T47D (cell line): Measurements from ENCODE around the gene FHIT.
"Not testable (repeated sequence)": the region's sequence is repeated elsewhere in the genome, so short reads cannot be mapped to it uniquely, and the experiment has no call there.

Experiments used
- DNase-seq, 2 experiments: peaks; one replicate each; pipeline versions ENCODE4 v3.0.0 to v3.0.0-alpha.2; 2011 to 2012; ENCODE audit warnings: low read depth in 1 of 2, low spot score in 1 of 2
- JUND ChIP-seq: IDR thresholded peaks from 2 replicates; pipeline ENCODE4 v1.6.1; 2012; ENCODE audit warnings: low read depth
- in situ Hi-C: cut with HindIII; loops from 2 replicates; pipeline ENCODE4 v1.10.0; 2016; ENCODE audit warnings: low sequenced_read_pairs, low pct_unique_long_range_greater_than_20kb

FHIT gene

DNA sequence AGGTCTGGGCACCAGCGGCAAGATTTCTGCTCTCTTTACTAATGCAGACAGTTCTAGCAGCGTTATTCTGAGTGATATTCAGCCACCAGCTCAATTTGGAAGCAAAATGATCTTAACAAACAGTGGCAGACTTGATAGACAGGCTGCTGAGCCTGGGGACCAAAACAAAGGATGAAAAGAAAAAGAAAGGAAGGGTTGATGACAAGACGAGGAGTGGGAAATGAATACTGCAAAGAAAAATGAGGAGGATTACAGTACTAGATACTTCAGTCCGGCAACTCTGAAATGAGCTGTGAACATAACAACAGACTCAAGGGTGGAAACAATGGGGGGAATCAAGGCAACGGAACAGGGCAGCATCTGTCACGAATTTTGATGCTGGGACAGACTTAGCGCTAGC lies 28.8 kb downstream of the FHIT start:
- no peak for DNase-seq
- no peak for TF ChIP-seq JUND
- in situ Hi-C loops, result no loop called here

DNA sequence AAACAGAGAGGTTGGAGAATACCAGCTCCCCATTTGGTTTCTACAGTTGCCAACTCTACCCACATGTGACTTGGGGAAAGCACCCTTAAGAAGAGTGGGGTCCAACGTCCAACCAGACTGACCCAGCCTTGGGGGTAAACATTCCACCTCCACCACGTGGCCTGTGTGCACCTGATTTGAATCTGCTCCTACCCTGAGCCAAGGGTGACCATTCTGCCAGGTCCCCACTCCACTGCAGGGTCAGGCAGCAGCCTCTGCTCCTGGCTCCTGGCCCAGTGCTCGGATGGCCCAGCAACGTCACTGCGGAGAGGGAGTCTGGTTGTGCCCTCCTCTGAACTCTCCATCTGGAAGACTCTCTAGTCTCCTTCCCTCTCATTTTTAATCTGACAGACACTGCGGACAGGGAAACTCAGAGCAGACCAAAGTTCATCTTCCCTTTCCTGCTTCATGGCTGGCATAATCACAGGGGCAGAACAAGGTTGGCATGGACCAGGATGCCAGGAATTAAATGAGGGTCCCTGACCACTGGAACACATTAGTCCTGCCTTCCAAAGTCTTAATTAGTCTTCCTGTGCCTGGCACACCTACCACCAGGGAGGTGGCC lies 29.4 kb downstream of the FHIT start:
- DNase-seq, result no peak
- in situ Hi-C loops, result no loop called here
- TF ChIP-seq JUND, result no peak

DNA sequence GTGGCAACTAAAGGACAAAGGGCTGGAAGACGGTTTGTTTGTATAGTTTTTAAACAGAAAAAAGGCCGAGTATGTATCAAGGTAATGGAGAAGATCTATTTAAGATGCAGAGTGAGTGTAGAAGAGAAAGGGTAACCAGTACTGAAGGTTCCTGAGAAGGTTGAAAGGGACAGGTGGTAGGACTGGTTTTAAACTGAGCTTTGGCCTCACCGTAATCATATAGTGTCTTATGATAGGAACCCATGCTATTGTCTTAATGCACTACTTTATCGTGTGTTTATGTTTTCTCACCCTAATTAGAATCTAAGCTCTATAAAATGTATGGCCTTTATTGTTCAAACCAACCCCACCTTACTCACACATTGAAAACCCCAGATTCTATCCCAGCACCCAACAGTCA lies 32.7 kb downstream of the FHIT start:
- in situ Hi-C loops, result no loop called here
- no peak for TF ChIP-seq JUND
- DNase-seq, result no peak

DNA sequence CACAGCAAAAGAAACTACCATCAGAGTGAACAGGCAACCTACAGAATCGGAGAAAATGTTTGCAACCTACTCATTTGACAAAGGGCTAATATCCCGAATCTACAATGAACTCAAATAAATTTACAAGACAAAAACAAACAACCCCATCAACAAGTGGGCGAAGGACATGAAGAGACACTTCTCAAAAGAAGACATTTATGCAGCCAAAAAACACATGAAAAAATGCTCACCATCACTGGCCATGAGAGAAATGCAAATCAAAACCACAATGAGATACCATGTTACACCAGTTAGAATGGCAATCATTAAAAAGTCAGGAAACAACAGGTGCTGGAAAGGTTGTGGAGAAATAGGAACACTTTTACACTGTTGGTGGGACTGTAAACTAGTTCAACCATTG lies 35.1 kb downstream of the FHIT start:
- DNase-seq, in situ Hi-C loops: not testable (repeated sequence)

DNA sequence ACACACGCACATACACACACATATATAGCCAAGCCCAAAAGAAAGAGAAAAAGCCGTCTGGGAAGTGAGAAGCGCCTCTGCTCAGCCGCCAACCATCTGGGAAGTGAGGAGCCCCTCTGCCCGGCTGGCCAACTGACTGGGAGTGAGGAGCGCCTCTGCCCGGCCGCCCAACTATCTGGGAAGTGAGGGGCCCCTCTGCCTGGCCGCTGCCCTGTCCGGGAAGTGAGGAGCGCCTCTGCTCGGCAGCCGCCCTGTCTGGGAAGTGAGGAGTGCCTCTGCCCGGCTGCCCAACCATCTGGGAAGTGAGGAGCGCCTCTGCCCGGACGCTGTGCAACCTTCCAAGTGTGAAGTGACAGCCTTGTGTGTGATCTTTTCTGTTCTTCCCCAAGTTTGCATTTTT lies 49.2 kb downstream of the FHIT start:
- in situ Hi-C loops, result no loop called here
- no peak for TF ChIP-seq JUND
- no peak for DNase-seq

DNA sequence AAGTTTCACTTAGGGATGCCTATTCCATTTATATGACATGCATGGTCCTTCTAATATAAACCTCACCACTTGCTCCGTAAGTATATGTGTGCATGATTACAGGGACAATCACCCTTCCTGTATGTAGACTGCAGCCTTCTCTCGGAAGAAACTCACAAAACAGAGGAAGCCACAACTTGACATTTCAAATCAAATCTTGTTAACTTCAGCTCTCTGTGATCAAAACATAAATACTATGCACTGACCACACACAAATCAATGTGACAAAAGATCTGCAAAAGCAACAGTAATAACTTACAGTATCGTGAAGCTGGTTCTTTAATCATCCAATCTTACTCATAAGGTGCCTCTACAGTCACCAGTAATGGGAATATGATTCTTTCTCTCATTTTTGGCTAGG lies 50.2 kb downstream of the FHIT start:
- TF ChIP-seq JUND, result no peak
- DNase-seq, result no peak
- in situ Hi-C loops, result no loop called here

DNA sequence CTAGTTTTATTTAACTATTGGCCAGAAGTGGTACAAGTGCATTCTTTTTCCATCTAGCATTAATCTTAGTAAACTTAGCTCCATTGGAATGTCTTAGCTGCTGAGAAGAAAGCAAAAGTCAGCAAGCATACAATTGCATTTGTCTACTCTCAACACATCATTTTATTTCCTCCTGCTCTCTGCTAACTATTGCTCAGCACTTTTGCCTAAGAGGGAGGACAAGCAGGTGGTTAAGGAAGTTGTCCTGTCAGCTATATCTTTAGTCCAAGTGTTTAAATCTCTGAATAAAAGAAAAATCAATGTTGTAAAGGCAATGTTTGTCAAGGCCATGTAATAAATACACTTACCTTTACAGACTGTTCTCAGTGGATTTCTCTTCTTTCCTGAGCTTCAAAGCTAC lies 51.0 kb downstream of the FHIT start:
- peak in 1 of 2 experiments; percentile 2 for DNase-seq
- in situ Hi-C loops, result no loop called here
- TF ChIP-seq JUND, result no peak

DNA sequence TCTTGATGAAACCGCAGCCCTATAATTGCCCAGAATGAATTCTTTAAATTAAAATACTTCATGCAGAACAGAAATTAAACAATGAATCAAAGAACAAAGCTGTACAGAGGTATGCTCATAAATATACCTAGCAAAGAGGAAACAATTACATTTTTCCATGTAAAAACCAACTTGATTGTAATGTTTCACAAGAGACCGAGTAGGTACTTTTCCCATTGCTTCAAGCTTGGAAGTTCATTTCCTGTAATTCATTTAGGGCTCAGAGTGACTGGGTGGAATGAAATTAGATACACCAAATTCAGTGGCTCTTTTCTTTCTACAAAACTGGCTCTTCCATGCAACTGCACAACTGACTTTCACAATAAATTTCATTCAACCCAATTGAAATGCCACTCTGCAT lies 51.4 kb downstream of the FHIT start:
- no peak for TF ChIP-seq JUND
- no peak for DNase-seq
- in situ Hi-C loops, result no loop called here

DNA sequence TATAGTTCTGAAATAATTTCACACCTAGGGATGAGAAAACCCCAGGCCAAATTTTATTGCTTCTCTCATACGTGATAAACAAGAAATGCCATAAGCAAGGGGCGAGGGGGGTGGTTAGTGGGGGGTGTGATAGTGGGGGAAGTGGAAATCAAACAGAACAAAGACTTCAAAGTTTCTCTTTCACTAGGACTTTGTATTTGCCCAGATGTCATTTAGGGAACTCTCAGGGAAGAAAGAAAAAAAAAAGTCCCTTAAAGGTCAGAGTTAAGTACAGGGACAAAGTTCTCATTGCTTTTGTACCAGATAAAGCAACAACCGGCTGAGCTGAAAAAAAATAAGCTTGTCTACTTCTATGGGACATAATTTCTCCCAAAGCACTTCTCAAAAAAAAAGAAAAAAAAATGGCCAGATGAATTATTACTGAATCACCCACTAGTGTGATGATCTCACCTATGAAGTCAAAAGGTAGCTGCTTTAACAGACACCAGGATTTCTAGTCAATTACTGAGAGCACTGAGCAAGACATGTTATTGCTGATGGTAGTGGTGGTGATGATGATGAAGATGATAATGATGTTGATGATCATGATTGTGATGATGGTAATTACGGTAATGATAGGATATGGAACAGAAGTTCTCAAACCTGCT lies 56.2 kb downstream of the FHIT start:
- no peak for TF ChIP-seq JUND
- in situ Hi-C loops, result no loop called here
- no peak for DNase-seq

DNA sequence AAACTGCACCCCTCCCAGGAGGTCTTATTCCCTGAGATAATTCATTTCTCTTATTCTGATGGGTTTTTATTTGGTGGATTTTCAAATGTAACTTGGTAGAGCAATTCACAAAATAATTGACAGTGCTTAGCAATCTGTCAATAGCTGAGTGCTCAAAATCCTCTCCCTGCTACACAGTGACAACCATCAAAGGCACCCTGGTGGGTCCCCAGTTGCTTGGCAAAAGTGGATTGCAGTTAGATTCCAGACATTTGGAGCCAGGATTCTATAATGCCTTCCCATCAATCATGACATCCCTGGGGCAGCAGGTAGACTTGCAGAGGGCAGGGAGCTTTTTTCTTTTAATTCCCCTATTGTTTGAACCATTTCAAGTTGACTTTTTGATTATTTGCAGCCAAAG lies 59.0 kb downstream of the FHIT start:
- no peak for TF ChIP-seq JUND
- no peak for DNase-seq
- in situ Hi-C loops, result no loop called here

DNA sequence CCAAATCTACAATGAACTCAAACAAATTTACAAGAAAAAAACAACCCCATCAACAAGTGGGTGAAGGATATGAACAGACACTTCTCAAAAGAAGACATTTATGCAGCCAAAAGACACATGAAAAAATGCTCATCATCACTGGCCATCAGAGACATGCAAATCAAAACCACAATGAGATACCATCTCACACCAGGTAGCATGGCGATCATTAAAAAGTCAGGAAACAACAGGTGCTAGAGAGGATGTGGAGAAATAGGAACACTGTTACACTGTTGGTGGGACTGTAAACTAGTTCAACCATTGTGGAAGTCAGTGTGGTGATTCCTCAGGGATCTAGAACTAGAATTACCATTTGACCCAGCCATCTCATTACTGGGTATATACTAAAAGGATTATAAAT lies 61.0 kb downstream of the FHIT start:
- DNase-seq, in situ Hi-C loops: not testable (repeated sequence)

DNA sequence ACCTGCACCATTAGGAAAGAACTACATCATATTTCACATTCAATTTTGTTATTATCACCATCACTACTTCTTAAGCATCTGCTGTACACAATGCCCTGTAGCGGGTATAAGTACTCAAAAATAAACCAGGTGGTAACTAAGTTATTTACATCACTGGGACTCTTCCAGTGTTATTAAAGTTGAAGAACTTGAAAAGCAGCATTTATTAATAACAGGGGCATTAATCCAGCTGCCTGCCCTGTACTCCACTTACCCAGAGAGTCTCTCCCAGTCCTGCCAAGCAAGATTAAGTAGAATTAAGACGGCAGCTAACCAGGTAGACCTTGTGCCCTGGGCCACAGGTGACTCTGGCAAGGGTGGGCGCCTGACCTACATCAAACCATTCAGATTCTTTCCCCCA lies 65.2 kb downstream of the FHIT start:
- TF ChIP-seq JUND, result no peak
- no peak for DNase-seq
- in situ Hi-C loops, result no loop called here

DNA sequence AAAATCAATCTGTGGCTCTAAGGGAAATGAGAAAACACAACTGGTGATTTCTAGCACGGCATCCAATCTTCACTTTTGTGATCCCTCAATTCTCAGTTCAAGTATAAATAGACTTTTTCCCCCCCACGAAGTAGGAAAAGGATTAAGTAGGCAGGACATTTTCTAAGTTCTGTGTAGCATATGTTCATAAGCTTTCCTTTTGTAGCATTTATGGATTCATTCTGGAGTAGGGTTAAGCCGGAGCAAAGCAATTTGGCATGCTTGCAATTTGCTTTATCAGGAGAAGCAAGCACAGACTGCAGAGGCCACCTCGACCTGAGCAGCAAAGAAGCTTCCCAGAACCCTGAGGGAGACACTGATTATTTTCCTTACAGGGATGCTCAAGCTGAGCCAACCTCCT lies 66.3 kb downstream of the FHIT start:
- no peak for TF ChIP-seq JUND
- in situ Hi-C loops, result no loop called here
- DNase-seq, result no peak

DNA sequence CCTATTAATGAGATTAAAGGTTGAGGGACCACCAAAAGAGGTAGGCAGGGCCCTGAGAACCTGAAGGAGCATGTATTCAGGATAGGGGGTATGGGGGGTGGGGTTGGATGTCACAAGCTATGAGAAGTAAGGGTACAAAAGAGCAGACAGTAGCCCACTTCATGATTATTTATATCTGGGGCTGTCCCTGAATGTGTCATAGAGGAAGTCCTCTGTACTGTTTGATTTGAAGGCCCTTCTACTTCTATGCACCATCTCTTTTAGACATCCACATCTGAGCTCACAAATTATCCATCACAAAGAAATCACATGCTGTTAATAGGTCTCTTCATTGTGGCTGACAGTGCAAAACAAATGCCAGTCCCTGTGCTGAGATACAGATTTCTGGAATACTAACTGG lies 68.6 kb downstream of the FHIT start:
- in situ Hi-C loops, result no loop called here
- TF ChIP-seq JUND, result no peak
- DNase-seq, result no peak

DNA sequence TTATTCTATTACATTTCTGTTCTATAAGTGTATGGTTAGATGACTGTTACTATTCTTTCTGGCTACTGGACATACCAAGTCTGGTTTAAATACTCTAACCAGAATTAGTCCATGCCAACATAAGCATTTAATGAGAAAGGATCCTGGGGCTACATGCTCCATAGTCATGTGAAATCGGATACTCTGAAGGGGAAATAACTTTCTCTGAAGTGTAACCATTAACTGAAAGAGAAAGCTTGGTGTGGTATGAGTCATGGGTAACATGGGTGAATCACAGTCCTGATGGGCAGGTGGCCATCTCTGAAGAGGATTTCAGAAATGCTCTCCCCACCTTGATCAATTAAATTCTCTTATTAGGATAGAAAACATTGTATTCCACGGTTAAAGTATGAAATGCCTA lies 69.4 kb downstream of the FHIT start:
- in situ Hi-C loops, result no loop called here
- TF ChIP-seq JUND, result no peak
- DNase-seq, result no peak
